Ramos (cell line): ENCODE measurements around the gene HMCN2.

Experiments
- in situ Hi-C: fragments of 300-500 bp; cut with MboI; formaldehyde crosslinking; loops from one replicate; pipeline ENCODE4 v1.14.3; 2022; ENCODE audit warnings: low sequenced_read_pairs; ENCODE audit not compliant: unreplicated experiment

HMCN2 gene

DNA sequence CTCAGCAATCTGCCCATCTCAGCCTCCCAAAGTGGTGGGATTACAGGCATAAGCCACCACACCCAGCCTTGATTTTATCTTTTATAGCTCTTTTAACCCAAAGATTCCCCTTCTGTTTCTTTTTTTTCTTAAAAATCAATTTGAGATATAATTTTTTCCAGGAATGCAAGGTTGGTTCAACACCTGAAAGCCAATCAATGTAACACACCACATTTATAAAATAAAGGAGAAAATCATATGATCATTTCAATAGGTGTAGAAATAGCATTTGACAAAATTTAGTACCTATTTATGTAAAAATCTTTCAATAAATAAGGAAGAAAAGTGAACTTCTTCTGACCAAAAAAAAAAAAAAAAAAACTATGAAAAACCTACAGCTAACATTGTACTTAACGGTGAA, 175.5 kb downstream of the HMCN2 start:
- in situ Hi-C loops = no loop called here

DNA sequence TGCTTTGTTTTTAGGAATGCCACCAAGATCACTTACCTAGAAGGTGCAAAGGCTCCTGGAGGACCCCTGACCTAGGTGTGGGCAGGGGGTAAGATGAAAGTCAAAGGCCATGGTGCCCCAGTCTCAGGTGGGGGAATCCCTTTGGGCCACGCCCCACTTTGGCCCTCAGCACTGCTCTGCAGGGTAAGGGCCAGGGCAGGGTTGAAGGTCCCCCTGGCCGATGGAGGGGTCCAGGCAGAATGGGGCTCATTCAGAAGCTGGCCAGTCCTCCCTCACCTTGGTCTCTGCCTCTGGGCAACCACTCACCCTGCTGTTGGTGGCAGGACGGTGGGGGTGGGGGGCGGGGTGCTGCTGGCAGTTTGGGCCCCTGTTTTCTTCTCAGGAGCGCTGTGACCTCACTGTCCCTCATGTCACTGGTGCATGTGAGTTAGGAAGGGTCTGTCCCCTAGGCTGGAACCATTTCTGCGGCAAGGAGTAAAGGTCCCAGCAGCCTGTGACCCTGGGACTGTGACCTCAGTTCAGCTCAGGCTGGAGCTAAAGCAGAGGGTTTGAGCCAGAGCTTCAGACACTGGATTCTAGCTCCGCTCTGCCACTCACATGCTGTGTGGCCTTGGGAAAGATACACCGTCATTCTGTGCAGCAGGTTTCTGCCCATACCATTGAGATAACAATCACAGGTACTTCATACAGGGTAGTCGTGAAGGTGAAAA, 177.3 kb downstream of the HMCN2 start:
- in situ Hi-C loops = no loop called here

DNA sequence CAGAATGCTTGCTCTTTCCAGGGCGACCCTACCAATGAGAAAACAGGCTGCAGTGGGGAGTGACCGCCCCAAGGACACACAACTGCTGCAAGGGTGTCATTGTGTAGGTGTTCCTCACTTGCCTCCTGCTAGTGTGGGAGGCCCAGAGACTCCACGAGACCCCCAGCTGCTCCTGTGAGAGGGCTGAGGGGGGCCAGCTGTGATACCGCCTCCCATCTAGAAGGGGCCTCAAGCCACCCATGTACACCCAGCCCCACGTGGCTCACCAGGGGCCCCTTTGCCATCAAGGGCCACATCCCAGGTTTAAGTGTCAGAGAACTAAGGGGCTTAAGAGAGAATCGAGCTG, 177.9 kb downstream of the HMCN2 start:
- in situ Hi-C loops = no loop called here

DNA sequence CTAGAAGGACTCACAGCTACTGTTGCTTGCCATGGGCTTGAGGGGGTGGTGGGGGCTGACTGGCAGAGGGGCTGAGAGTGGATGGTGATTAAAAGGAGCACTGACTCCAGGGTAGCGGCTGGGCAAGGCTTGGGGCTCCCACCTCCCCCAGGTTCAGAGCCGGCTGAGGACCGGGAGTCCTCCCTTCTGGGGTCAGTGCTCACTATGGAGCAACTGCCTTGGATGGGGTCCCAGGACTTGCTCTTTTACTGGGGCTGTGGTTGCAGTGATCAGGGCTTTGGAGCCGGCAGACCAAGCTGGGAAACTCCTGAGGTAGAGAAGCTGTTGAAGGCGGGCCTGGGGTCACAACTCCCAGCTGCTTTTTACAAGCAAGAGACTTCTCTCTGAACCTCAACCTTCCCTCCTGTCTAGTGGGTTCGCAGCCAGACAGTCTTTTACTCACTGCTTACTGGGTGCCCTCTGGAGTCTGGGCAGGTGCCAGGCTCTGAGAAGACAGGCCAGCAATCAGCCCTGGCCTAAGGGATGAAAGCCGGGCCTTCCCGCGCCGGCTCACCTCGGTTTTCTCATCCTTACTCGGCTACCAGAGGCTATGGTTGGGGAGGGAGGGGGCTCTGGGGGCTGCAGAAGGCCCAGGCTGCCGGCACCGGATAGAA, 178.4 kb downstream of the HMCN2 start:
- in situ Hi-C loops = no loop called here

DNA sequence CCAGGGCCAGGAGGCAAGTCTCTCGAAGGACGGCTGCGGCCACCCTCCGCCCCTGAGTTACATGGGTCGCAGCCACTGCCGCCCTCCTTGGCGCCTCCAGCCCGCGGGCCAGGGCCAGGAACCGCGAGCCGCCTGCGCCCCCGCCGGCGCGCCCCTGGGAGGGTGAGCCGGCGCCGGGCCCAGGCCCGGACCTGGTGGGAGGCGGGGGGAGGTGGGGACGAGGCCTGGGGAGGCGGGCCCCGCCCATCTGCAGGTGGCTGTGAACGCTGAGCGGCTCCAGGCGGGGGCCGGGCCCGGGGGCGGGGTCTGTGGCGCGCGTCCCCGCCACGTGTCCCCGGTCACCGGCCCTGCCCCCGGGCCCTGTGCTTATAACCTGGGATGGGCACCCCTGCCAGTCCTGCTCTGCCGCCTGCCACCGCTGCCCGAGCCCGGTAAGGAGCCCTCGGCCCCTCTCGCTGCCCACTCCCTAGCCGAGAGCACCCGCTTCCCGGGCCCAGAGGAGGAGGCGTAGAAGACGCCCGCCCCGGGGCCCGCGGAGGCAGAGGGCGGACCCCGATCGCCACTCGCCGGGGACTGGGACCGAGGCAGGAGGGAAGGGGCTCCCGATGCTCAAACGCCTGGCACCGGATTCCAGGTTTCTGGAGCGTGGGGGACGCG, 179.1 kb downstream of the HMCN2 start, which contains the start of gene ASS1:
ASS1 (plus strand) TSS at position 397 of the 657 bp plus-strand sequence. CDS start 7,268 bp downstream, outside the sequence.
- in situ Hi-C loops = no loop called here

DNA sequence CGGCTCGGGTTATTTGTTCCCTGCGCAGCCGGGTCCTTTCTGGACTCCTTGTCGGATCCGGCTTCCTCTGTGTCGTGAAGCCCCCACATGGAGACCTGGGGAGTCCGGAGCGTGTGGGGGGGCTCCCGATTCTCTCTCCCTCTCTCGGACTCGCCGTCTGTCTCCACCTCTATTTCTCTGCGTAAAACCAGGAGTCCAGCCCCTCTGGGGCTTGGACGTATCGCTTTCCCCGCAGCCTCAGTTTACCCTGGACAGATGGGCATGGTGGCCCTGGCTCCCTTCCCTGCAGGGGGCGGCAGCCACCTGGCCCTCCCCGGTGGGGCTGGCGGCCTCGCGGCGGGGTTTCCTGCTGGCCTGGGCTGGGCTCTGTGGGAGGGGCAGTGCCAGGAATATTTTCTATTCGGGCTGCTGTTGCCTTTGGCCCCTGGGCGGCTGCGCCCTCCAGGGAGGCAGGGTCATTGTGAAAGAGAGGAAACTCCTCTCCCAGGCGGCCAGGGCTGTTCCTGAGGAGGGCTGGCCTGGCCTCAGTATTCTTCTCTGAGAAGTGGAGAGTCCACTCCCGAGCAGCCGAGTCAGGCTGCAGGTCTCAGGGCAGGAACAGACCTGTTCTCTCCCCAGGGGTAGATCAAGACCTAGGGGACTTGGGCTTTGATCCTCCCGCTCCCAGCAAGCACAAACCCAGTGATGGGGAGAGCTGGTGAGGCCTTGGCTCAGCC, 179.9 kb downstream of the HMCN2 start:
- in situ Hi-C loops = no loop called here

DNA sequence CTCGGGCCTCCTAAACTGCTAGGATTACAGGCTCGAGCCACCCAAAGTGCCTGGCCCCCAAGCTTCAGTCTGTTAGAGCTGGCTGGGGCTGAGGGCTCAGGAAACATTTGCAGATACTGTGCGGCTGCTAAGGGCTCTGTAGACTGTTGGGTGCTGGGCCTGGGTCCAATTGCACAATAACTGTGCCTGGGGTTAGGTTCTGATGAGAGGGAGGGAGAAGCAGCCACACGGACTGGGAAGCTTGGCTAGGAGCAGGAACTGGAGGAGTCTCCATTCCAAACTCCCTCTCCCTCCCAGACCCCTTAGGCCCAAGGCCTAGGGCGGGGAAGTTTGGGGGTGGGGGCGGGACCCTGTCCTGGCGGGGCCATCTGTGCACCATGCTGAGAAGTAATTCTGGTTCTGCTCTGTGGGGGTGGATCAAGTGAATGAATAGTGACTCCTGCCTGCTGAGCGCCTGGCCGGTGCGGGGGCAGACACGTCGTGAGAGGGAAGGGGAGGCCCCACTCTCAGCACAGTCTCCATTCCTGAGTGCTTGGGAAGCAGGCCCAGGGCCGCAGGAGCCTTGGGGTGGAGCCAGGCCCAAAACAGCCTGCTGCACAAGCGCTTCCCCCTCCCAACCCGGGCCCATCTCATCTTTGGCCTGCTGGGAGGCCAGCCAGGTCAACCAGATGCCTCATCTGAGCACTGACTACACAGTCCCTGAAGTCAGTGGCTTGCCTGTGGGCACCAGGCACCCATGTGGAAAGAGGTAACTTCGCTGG, 180.7 kb downstream of the HMCN2 start:
- in situ Hi-C loops = no loop called here

DNA sequence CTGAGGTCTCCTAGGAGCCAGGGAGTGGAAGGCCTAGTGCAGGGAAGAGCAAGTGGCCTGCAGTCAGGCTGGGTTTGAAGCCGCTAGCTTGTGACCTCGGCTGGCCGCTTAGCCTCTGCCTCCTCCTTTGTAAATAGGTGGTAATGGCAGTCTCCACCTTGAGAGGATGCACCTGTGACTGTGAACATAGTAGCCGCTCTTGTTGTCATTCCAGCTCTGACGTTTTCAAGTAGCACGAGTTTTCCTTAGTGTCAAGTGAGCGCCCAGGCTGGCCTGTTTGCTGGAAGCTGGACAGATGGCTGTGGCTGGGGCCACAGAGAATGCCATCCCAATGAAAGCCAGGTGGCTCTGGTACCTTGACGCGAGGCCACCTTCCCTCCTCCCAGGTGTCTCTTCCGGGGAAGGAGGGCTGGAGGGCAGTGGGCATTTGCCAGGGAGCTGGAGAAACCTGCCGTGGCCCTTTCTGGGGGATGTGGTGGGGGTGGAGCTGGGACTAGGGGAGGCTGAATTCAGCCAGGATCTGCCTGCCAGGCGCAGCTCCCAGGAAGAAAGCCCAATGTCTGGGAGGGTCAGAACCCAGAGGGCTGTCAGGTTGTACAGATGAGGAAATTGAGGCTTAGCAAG, 181.7 kb downstream of the HMCN2 start:
- in situ Hi-C loops = no loop called here

DNA sequence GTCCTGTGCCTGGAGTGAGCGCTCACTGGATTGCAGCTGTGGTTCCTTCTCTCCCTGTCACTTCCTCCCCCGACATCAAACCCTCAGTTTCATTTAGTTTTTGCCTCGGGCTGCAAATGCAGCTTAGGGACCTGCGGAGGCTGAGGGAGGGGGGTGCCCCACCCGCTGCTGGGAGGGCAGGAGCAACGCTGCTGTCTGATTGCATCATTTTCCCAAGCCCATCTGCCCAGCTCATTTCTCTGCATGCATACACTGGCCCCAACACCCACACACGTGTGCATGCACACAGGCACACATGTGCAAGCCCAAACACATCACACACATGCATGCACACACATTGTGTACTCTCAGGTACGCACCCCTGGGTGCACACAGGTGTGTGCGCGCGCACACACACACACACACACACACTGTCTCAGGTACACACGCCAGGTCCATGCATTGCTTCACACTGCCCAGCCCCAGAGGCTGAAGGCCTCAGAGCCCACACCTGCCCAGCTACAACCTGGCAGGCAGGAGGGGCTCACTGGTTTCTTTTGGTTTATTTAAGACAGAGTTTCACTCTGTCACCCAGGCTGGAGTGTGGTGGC, 182.6 kb downstream of the HMCN2 start:
- in situ Hi-C loops = no loop called here

DNA sequence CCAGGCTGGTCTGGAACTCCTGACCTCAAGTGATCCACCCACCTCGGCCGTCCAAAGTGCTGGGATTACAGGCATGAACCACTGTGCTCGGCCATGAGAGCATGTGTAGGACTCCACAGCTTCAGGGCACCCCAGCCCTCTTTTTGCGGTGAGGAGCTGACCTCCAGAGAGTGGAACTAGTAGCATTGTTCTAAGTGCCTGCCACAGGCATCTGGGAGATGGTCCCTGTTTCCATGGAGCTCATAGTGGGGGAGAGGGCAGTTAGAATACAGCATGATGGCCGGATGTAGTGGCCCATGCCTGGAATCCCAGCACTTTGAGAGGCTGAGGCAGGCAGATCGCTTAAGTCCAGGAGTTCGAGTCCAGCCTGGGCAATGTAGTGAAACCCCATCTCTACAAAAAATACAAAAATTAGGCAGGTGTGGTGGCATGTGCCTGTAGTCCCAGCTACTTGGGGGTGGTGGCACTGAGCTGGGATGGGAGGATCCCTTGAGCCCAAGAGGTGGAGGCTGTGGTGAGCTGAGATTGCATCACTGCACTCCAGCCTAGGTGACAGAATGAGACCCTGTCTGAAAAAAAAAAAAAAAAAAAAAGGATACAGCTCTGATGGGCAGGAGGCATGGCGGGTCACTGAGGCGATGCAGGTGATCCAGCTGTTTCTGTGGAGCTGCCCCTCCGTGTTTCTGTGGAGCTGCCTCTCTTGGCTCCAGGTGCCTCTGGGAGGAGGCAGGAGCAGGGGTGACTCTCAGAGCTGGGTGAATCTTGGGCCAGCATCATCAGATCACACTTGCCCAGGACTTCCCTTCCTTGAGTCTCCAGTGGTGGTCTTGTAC, 183.4 kb downstream of the HMCN2 start:
- in situ Hi-C loops = no loop called here

DNA sequence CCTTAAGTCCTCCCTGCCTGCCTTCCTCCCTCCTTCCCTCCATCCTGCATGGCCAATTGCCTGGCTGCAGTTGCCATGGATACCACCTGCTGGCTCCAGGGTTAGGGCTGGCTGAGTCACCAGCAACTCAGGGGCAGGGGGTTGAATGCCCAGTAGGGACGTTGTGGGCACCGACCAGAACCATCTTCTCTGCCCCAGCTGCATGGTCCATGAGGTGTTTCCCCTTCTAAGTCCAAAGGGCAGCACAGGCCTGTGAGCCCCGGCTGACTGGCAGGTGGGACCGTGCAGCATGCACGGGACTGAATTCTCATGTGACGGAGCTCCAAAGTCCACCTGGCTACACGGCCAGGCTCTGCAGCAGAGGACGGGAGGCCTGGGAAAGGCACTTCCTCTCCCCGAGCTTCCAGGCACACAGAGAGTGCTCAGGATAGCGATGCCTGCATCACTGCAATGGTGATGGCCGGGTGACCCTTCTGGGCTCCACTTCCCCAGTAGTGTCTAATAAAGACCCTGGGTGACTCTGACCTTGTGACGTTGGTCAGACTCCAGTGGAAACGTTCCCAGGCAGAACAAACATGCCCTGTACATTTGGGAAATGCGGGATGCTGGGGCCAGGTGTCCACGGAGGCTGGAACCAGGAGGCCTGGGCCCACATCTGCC, 184.9 kb downstream of the HMCN2 start:
- in situ Hi-C loops = loop anchor here (5.0 kb wide), 1 partner anchor 237 kb away; no protein-coding TSS in a partner anchor

DNA sequence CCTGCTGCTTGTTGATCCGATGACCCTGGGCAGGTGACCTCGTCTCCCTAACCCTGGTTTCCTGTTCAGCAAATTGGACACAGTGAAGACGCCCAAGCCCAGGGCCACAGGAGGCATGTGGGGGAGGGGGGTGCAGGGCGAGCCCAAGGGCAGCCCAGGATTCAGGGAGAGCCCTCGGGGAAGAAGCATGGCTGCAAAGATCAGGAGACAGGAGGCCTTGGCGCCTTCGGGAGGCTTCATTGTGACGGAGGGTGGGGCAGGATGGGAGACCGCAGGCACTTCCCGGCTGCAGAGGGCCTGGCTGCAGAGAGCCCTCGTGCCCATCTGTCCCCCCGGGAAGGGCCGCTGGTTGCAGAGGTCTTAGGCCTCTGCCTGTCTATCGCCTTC, 185.4 kb downstream of the HMCN2 start:
- in situ Hi-C loops = loop anchor here (5.0 kb wide), 1 partner anchor 236 kb away; no protein-coding TSS in a partner anchor

DNA sequence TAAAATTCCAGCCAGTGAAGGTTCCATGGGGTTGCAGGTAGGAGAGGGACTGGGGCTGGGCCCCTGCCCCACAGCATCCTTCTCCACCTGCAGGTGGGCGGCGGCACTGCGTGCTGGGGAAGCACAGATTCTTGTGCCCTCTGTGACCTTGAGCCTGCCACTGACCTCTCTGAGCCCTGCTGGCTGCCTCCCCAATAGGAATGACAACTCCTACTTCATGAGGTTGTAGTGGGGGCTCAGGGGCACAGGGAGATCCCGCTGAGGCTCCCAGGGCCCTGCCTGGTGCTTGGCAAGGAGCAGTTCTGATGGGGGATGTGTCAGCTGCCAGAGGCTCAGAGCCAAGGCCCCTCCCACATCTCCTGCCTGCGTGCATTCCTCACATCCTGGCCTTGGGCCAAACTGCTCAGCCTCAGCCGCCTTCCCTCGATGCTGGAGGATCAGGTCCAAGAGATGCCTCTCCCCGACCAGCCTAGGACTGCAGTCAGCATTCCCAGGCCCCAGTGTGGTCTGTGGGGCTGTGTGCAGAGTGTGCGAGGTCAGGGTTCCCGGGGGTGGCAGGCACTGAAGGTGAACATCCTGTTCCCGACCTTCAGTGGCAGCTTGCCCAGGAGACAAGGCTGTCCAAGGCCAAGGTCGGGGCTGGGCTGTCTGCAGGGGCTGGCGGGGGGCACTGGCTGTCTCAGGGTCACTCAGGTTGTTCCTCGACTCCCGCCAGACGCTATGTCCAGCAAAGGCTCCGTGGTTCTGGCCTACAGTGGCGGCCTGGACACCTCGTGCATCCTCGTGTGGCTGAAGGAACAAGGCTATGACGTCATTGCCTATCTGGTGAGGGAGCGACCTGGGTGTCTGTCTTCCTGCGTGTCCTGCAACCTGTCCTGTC, 186.2 kb downstream of the HMCN2 start:
- in situ Hi-C loops = loop anchor here (5.0 kb wide), 1 partner anchor 236 kb away; no protein-coding TSS in a partner anchor

DNA sequence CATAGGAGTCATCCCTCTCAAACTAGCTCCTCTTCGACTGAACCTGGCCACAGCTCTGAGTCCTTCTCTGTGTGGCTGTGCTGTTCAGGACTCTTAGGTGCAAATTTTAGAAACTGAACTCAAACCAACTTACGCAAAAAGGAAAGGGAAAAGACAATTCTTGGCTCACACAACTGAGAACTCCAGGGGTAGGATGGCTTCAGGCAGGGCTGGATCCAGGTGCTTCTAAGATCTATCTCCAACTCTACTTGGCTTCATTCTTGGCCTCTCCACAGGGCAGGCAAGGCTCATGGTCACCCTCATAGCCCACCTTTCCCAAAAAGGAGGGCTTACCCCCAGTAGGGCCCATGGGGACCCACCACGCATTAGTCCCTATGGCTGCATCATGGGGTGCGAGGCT, 187.3 kb downstream of the HMCN2 start:
- in situ Hi-C loops = loop anchor here (5.0 kb wide), 1 partner anchor 234 kb away; no protein-coding TSS in a partner anchor

DNA sequence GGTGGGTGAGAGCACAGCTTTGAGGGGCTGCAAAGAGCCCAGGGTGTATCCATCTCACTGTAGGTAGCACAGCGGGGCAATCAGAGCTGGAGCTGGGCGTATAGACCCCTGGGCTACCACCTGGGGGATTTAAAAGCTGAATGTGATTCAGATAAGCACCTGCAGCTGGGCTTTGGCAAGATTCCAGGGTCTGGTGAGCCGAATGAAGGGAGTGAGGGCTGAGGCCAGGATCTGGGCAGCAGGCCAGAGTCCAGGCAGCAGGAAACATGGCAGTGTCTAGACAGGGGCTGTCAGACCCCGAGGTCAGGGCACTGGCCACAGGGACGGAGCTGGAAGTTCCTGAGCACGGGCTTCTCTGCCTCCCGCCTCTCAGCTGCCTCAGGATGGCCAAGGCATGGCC, 187.9 kb downstream of the HMCN2 start:
- in situ Hi-C loops = loop anchor here (5.0 kb wide), 1 partner anchor 234 kb away; no protein-coding TSS in a partner anchor

DNA sequence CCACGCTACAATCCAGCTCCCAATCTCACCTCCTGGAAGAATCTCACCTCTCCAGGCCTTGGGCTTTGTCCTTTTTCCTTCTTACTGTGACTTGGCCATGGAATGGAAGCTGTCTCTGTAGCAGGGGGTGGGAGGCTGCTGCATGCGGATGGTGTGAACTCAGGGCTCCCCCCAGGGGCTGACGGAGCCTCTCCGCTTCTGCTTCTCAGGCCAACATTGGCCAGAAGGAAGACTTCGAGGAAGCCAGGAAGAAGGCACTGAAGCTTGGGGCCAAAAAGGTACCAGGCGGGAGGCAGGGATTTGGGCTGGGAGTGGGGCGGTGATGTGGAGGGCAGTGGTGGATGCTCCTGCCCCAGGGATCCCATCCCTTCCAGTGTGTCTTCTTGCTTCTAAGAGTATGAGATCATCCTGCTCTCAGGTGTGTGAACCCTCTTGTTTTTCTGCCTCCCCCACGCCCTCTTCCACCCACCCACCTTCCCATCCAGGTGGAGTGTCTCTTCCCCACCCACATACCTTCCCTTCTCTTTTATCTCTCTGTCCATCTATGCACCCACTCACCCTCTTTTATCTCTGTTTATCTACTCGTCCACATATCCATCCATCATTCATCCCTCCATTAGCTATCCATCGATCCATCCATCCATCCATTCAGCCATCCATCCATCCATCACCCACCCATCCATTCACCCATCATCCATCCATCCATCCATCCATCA, 188.7 kb downstream of the HMCN2 start:
- in situ Hi-C loops = loop anchor here (5.0 kb wide), 1 partner anchor 233 kb away; no protein-coding TSS in a partner anchor
